SK-N-SH treated with all-trans-retinoic acid at 6 μM for 48 hours (cell line): Measurements from ENCODE around the gene PPM1G.

ENCODE experiments used
- ARNTL ChIP-seq: fragments of 450-650 bp; formaldehyde crosslinking; IDR thresholded peaks from 2 replicates; pipeline ENCODE4 v1.5.0; 2020; ENCODE audit warnings: low read depth, mild to moderate bottlenecking, moderate library complexity, borderline replicate concordance
- CREB5 ChIP-seq: fragments of 250-450 bp; sonication (Bioruptor Pico); IDR thresholded peaks from 2 replicates; pipeline ENCODE4 v1.5.1; 2020; ENCODE audit warnings: low read depth, mild to moderate bottlenecking, moderate library complexity
- CSRNP3 ChIP-seq: fragments of 250-450 bp; sonication (Bioruptor Pico); IDR thresholded peaks from 2 replicates; pipeline ENCODE4 v1.5.1; 2021; ENCODE audit warnings: mild to moderate bottlenecking, moderate library complexity
- ESRRG ChIP-seq: fragments of 250-450 bp; sonication (Bioruptor Pico); IDR thresholded peaks from 2 replicates; pipeline ENCODE4 v1.6.1; 2021; ENCODE audit warnings: mild to moderate bottlenecking
- ISL1 ChIP-seq: fragments of 250-450 bp; sonication (Bioruptor Pico); IDR thresholded peaks from 2 replicates; pipeline ENCODE4 v2.1.2; 2022; ENCODE audit warnings: mild to moderate bottlenecking, moderate library complexity
- PATZ1 ChIP-seq: fragments of 250-450 bp; sonication (Bioruptor Pico); IDR thresholded peaks from 2 replicates; pipeline ENCODE4 v1.8.0; 2020; ENCODE audit warnings: mild to moderate bottlenecking, moderate library complexity, borderline replicate concordance
- POU6F1 ChIP-seq: fragments of 250-450 bp; sonication (Bioruptor Pico); IDR thresholded peaks from 2 replicates; pipeline ENCODE4 v1.8.0; 2021; ENCODE audit warnings: low read depth, mild to moderate bottlenecking, moderate library complexity, borderline replicate concordance
- PPARA ChIP-seq: fragments of 250-450 bp; sonication (Bioruptor Pico); IDR thresholded peaks from 2 replicates; pipeline ENCODE4 v1.5.0; 2020; ENCODE audit warnings: mild to moderate bottlenecking, borderline replicate concordance
- RARB ChIP-seq: fragments of 250-450 bp; sonication (Bioruptor Pico); IDR thresholded peaks from 2 replicates; pipeline ENCODE4 v1.8.0; 2021; ENCODE audit warnings: mild to moderate bottlenecking, moderate library complexity
- SNAI2 ChIP-seq: fragments of 250-450 bp; sonication (Bioruptor Pico); IDR thresholded peaks from 2 replicates; pipeline ENCODE4 v1.5.0; 2020; ENCODE audit warnings: mild to moderate bottlenecking, moderate library complexity
- TCF4 ChIP-seq: fragments of 250-450 bp; sonication (Bioruptor Pico); IDR thresholded peaks from 2 replicates; pipeline ENCODE4 v1.8.0; 2021; ENCODE audit warnings: mild to moderate bottlenecking, moderate library complexity, borderline replicate concordance
- TSHZ2 ChIP-seq: fragments of 250-450 bp; sonication (Bioruptor Pico); IDR thresholded peaks from 2 replicates; pipeline ENCODE4 v1.5.0; 2020; ENCODE audit warnings: mild to moderate bottlenecking, moderate library complexity
- ZC3H10 ChIP-seq: fragments of 250-450 bp; sonication (Bioruptor Pico); IDR thresholded peaks from 2 replicates; pipeline ENCODE4 v1.5.1; 2021; ENCODE audit warnings: mild to moderate bottlenecking, moderate library complexity
- ZNF70 ChIP-seq: fragments of 450-650 bp; formaldehyde crosslinking; IDR thresholded peaks from 2 replicates; pipeline ENCODE4 v1.5.0; 2020; ENCODE audit warnings: mild to moderate bottlenecking, moderate library complexity

- TF ChIP-seq CSRNP3 (CRISPR knock-in tag) (no peak), ZNF70 (no peak), POU6F1 (no peak), PPARA (CRISPR knock-in tag) (no peak), ARNTL (CRISPR knock-in tag) (no peak), PATZ1 (CRISPR knock-in tag) (no peak), RARB (no peak), ZC3H10 (CRISPR knock-in tag) (no peak), CREB5 (no peak), ESRRG (CRISPR knock-in tag) (no peak), ISL1 (CRISPR knock-in tag) (no peak), TCF4 (CRISPR knock-in tag) (no peak), SNAI2 (CRISPR knock-in tag) (no peak), TSHZ2 (CRISPR knock-in tag) (no peak)
These were observed 44.6 kb upstream of the PPM1G start for GRCh38 chr2:27453968-27454367.
